ENCODE measurements around the gene ULBP3.

ULBP3 gene

GRCh38 chr6:150100745-150101144 lies 31.8 kb upstream of the ULBP3 start:
- TF ChIP-seq MAX (IDR thresholded peaks at IDR 0.05) (no peak), TCF12 (IDR thresholded peaks at IDR 0.05; ENCODE audit: low read depth) (no peak), REST (IDR thresholded peaks at IDR 0.05; ENCODE audit: low read depth) (no peak), EGR1 (IDR thresholded peaks at IDR 0.05) (no peak), TAF1 (IDR thresholded peaks at IDR 0.05; ENCODE audit: low read depth) (no peak), TEAD4 (IDR thresholded peaks at IDR 0.05) (no peak), FOXM1 (IDR thresholded peaks at IDR 0.05; ENCODE audit: borderline replicate concordance, low read depth) (no peak), CREB1 (IDR thresholded peaks at IDR 0.05; ENCODE audit: low read depth) (no peak), EP300 (IDR thresholded peaks at IDR 0.05; ENCODE audit: borderline replicate concordance) (no peak), ZBTB7A (IDR thresholded peaks at IDR 0.05; ENCODE audit: low read depth) (no peak), YY1 (IDR thresholded peaks at IDR 0.05; ENCODE audit: low read depth) (no peak), USF1 (IDR thresholded peaks at IDR 0.05) (no peak), RAD21 (IDR thresholded peaks at IDR 0.05; ENCODE audit: low read depth) (no peak), NFIC (IDR thresholded peaks at IDR 0.05) (no peak), CEBPB (IDR thresholded peaks at IDR 0.05) (no peak)

- TF ChIP-seq YY1 (IDR thresholded peaks at IDR 0.05; ENCODE audit: low read depth) = no peak
- TF ChIP-seq MAX (IDR thresholded peaks at IDR 0.05) = no peak
- no peak for TF ChIP-seq TEAD4 (IDR thresholded peaks at IDR 0.05)
- TF ChIP-seq RAD21 (IDR thresholded peaks at IDR 0.05; ENCODE audit: low read depth) = no peak
- no peak for TF ChIP-seq CREB1 (IDR thresholded peaks at IDR 0.05; ENCODE audit: low read depth)
- no peak for TF ChIP-seq CEBPB (IDR thresholded peaks at IDR 0.05)
- TF ChIP-seq EGR1 (IDR thresholded peaks at IDR 0.05) = no peak
- TF ChIP-seq USF1 (IDR thresholded peaks at IDR 0.05) = no peak
- no peak for TF ChIP-seq NFIC (IDR thresholded peaks at IDR 0.05)
- TF ChIP-seq EP300 (IDR thresholded peaks at IDR 0.05; ENCODE audit: borderline replicate concordance) = no peak
These were observed 31.0 kb upstream of the ULBP3 start for GRCh38 chr6:150099953-150100352.

- TF ChIP-seq EP300 (IDR thresholded peaks at IDR 0.05; ENCODE audit: borderline replicate concordance) = no peak
These were observed 30.6 kb upstream of the ULBP3 start for GRCh38 chr6:150099546-150099945.

- no peak for TF ChIP-seq TAF1 (IDR thresholded peaks at IDR 0.05; ENCODE audit: low read depth)
- no peak for TF ChIP-seq CREB1 (IDR thresholded peaks at IDR 0.05; ENCODE audit: low read depth)
These were observed 29.2 kb upstream of the ULBP3 start for GRCh38 chr6:150098155-150098554.

GRCh38 chr6:150093397-150093796 lies 24.5 kb upstream of the ULBP3 start:
- TF ChIP-seq TEAD4 (IDR thresholded peaks at IDR 0.05) = no peak
- TF ChIP-seq EP300 (IDR thresholded peaks at IDR 0.05; ENCODE audit: borderline replicate concordance) = no peak
- TF ChIP-seq FOXM1 (IDR thresholded peaks at IDR 0.05; ENCODE audit: borderline replicate concordance, low read depth) = no peak
- no peak for TF ChIP-seq EGR1 (IDR thresholded peaks at IDR 0.05)
- TF ChIP-seq TCF12 (IDR thresholded peaks at IDR 0.05; ENCODE audit: low read depth) = no peak
- no peak for TF ChIP-seq NFIC (IDR thresholded peaks at IDR 0.05)
- TF ChIP-seq CREB1 (IDR thresholded peaks at IDR 0.05; ENCODE audit: low read depth) = no peak
- no peak for TF ChIP-seq REST (IDR thresholded peaks at IDR 0.05; ENCODE audit: low read depth)
- TF ChIP-seq RAD21 (IDR thresholded peaks at IDR 0.05; ENCODE audit: low read depth) = no peak

GRCh38 chr6:150091476-150091875 lies 22.6 kb upstream of the ULBP3 start:
- TF ChIP-seq YY1 (IDR thresholded peaks at IDR 0.05; ENCODE audit: low read depth) = no peak
- TF ChIP-seq RAD21 (IDR thresholded peaks at IDR 0.05; ENCODE audit: low read depth) = no peak
- TF ChIP-seq NFIC (IDR thresholded peaks at IDR 0.05) = no peak
- no peak for TF ChIP-seq USF1 (IDR thresholded peaks at IDR 0.05)
- no peak for TF ChIP-seq MAX (IDR thresholded peaks at IDR 0.05)
- no peak for TF ChIP-seq FOXM1 (IDR thresholded peaks at IDR 0.05; ENCODE audit: borderline replicate concordance, low read depth)
- TF ChIP-seq EGR1 (IDR thresholded peaks at IDR 0.05) = no peak
- TF ChIP-seq EP300 (IDR thresholded peaks at IDR 0.05; ENCODE audit: borderline replicate concordance) = no peak
- TF ChIP-seq ZBTB7A (IDR thresholded peaks at IDR 0.05; ENCODE audit: low read depth) = no peak
- no peak for TF ChIP-seq TAF1 (IDR thresholded peaks at IDR 0.05; ENCODE audit: low read depth)
- no peak for TF ChIP-seq TCF12 (IDR thresholded peaks at IDR 0.05; ENCODE audit: low read depth)

Measured in Ishikawa (cell line).